GM21529 (cell line): Measurements from ENCODE around the gene MXD1.

Experiments used
- ATAC-seq: cut with Tn5 transposase; IDR thresholded peaks from one replicate; pipeline ENCODE4 v1.9.1; 2021; ENCODE audit not compliant: unreplicated experiment

The MXD1 gene

GRCh38 chr2:69975853-69976462 lies 61.0 kb downstream of the MXD1 start:
- no peak for ATAC-seq

GRCh38 chr2:69977186-69977585 lies 62.3 kb downstream of the MXD1 start:
- no peak for ATAC-seq

- no peak for ATAC-seq
These were observed 63.1 kb downstream of the MXD1 start for GRCh38 chr2:69977906-69978482.

GRCh38 chr2:69979902-69980807 lies 65.2 kb downstream of the MXD1 start:
- ATAC-seq: no peak

GRCh38 chr2:69983392-69983966 lies 68.6 kb downstream of the MXD1 start:
- no peak for ATAC-seq

- no peak for ATAC-seq
These were observed 70.3 kb downstream of the MXD1 start for GRCh38 chr2:69985216-69985615.

GRCh38 chr2:69985688-69986087 lies 70.8 kb downstream of the MXD1 start:
- no peak for ATAC-seq

- no peak for ATAC-seq
These were observed 71.8 kb downstream of the MXD1 start for GRCh38 chr2:69986691-69987090.

GRCh38 chr2:69988086-69988635 lies 73.3 kb downstream of the MXD1 start:
- no peak for ATAC-seq

GRCh38 chr2:69989009-69989408 lies 74.1 kb downstream of the MXD1 start:
- ATAC-seq: no peak

GRCh38 chr2:69989441-69990105 lies 74.7 kb downstream of the MXD1 start:
- ATAC-seq: no peak
